NCI-H128 (cell line): ENCODE measurements around the gene UFSP1.

Source experiments
- DNase-seq: peaks from one replicate; lab custom pipeline; 2025; ENCODE audit not compliant: unreplicated experiment; lab: John Stamatoyannopoulos, UW

The UFSP1 gene

GRCh38 chr7:100895956-100896731, 6.6 kb upstream of the UFSP1 start:
- no peak for DNase-seq

- DNase-seq: no peak
These were observed 6.1 kb upstream of the UFSP1 start, which contains the start of gene ACHE for GRCh38 chr7:100895701-100895955. ACHE (minus strand) TSS chr7:100895888; CDS start chr7:100894232, 1,656 bp downstream.

GRCh38 chr7:100894860-100895700, 5.6 kb upstream of the UFSP1 start:
- DNase-seq: no peak

- no peak for DNase-seq
These were observed 4.6 kb upstream of the UFSP1 start for GRCh38 chr7:100893910-100894721.

GRCh38 chr7:100893318-100893895, 3.9 kb upstream of the UFSP1 start:
- no peak for DNase-seq

- DNase-seq: no peak
These were observed 3.1 kb upstream of the UFSP1 start for GRCh38 chr7:100892364-100893317.

- DNase-seq: no peak
These were observed 2.2 kb upstream of the UFSP1 start for GRCh38 chr7:100891568-100892247.

- DNase-seq: no peak
These were observed 1.4 kb upstream of the UFSP1 start for GRCh38 chr7:100890653-100891567.

- DNase-seq: no peak
These were observed 1.1 kb downstream of the UFSP1 start for GRCh38 chr7:100888291-100888987.

GRCh38 chr7:100887516-100888290, 1.8 kb downstream of the UFSP1 start:
- DNase-seq: no peak

- no peak for DNase-seq
These were observed 2.5 kb downstream of the UFSP1 start for GRCh38 chr7:100886936-100887515.

- DNase-seq: no peak
These were observed 3.2 kb downstream of the UFSP1 start for GRCh38 chr7:100886142-100886935.

- DNase-seq: no peak
These were observed 3.9 kb downstream of the UFSP1 start for GRCh38 chr7:100885440-100886141.

GRCh38 chr7:100884736-100885439, 4.6 kb downstream of the UFSP1 start:
- DNase-seq: no peak
